ENCODE results near the gene BCL7B.

Gene BCL7B

GRCh38 chr7:73487486-73487885 lies 70.0 kb downstream of the BCL7B start:
- DNase-seq, result no peak

All from activated CD4-positive, alpha-beta T cell treated with anti-CD3 and anti-CD28 coated beads, Interleukin-2, Interleukin-6, amounts not matched to agents 100 ng/mL and 50 ng/mL, durations not matched to agents 16 hours and 8 hours (primary cell).